HG03378 (cell line): ENCODE data around the gene DDRGK1.

Experiments
- ATAC-seq: cut with Tn5 transposase; IDR thresholded peaks from one replicate; pipeline ENCODE4 v1.9.1; 2021; ENCODE audit warnings: mild to moderate bottlenecking, moderate library complexity; ENCODE audit not compliant: unreplicated experiment

DDRGK1 gene

GRCh38 chr20:3237011-3237957 lies 32.8 kb upstream of the DDRGK1 start:
- no peak for ATAC-seq

DNA sequence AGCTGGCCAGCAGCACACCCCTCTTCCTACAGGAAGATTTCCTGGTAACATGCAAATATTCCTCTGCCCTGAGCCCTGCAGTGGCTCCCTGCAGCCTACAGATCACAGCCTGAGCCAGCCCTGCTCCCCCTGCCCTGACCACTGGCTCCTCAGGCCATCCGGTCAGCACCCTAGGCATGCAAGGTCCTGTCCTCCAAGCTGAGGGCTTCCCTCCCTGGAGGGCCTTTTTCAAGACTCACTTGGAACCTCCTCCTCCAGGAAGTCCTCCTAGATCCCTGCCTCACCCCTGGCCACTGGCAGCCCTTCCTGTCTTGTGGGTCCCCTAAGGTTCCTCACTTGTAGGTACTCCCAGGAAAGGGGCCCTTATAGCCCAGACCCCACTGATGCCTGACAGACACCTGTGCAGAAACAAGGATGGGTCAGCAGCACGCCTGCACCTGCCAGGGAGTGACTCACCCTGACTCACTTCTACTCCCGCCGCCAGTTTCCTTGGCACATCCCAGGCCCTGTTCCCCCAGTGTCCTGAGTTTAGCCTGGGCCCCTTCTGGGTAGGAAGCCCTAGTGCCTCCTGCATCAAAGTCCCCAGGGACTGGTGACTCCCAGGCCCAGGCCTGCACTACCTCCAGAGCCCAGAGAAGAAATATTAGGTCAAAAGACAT lies 31.3 kb upstream of the DDRGK1 start:
- ATAC-seq = no peak

DNA sequence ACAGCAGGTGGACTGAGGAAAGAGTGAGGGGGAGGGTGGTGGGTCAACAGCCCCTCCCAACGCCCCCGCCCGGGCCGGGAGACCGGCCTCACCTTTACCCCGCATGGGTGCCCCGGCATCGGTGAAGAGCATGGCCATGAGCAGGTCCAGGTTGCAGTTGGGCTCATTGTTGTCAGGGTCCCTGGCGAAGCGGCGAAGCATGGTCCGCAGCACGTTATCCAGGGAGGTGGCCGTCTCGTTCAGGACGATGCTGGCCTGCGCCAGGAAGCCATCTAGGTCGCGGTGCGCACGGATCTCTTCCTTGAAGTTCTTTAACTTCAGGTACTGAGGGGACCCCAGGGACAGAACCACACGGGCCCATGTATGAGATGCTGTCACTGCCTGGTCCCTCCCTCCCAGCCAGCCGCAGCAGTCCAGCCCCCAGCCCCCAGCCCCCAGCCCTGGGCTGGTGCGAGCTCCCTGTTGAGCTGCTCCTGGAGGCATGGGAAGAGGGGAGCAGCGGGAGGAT lies 29.6 kb upstream of the DDRGK1 start:
- no peak for ATAC-seq

- no peak for ATAC-seq
Observed at GRCh38 chr20:3233131-3233990, 28.9 kb upstream of the DDRGK1 start.

GRCh38 chr20:3231889-3232588 lies 27.6 kb upstream of the DDRGK1 start:
- no peak for ATAC-seq

GRCh38 chr20:3231116-3231515 lies 26.6 kb upstream of the DDRGK1 start:
- no peak for ATAC-seq

GRCh38 chr20:3229798-3230197 lies 25.3 kb upstream of the DDRGK1 start:
- ATAC-seq = no peak

GRCh38 chr20:3229158-3229557 lies 24.7 kb upstream of the DDRGK1 start:
- ATAC-seq = no peak

- no peak for ATAC-seq
Observed at GRCh38 chr20:3228750-3229032, 24.2 kb upstream of the DDRGK1 start.

DNA sequence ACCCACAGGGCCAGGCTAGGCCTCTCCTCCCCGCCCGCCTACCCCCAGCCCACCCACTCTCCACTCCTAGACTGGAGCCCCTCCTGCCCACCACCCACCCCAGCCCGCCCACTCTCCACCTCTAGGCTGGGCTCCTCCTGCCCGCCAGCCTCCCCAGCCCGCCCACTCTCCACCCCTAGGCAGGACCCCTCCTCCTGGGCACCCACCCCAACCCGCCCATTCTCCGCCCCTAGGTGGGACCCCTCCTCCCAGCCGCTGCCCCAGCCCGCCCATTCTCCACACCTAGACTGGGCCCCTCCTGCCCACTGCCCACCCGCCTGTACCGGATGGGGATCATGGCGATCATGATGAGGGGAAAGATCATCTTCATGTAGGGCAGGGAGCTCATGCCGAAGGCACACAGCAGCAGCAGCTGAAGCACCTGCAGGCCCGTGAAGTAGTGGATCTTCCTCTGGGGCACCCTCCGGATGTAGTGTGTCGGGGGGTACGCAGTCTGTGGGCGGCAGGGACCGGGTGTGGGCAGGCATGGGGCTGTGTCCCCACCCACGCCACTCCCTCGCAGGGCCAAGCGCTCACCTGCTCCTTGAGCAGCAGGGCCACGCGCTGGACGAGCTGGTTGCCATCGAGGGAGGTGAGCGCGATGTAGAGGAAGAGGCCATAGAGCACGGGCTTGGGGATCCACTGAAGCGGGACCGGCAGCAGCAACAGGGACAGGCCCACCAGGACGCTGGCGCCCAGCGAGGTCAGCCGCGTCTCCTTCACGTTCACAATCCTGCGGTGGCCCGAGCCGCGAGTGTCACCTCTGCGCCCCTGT lies 23.7 kb upstream of the DDRGK1 start:
- no peak for ATAC-seq

- no peak for ATAC-seq
Observed at GRCh38 chr20:3227506-3227905, 23.0 kb upstream of the DDRGK1 start.

DNA sequence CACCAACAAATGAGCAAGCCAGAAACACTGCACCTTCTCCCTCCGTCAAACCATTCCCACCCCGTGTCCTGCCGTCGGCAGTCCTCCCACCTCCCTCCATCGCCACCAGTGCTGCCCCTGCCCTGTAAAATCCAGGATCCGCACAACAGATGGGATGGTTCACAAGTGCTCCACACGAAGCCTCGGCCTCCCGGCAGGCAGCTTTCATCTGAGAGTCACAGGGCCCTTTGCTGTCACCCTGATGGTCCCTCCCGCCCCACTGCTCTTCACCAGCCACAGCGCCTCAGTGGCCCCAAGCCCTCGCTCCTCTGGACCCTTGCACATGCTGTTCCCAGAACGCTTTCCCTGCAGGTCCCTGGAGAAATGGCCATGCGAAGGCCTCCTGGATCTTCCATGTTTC lies 22.4 kb upstream of the DDRGK1 start:
- no peak for ATAC-seq

- no peak for ATAC-seq
Observed at GRCh38 chr20:3226093-3226492, 21.6 kb upstream of the DDRGK1 start.

GRCh38 chr20:3224681-3225421 lies 20.4 kb upstream of the DDRGK1 start:
- no peak for ATAC-seq

- no peak for ATAC-seq
Observed at GRCh38 chr20:3223994-3224680, 19.7 kb upstream of the DDRGK1 start.

DNA sequence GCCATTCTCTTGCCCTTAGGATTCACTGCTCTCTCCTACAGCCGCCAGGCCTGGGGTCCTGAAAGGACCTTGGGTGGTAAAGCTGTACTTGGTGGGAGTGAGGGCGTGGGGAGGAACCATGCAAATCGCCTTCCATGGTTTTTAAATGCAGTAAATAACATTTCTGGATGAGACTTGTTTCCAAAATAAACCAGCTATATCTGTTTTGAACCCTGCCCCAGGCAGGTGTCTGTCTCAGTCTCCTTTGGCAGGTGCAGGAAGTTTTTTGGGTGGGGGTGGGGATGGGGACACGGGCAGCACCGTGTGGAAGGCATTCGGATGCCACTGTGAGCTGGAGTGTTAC lies 19.1 kb upstream of the DDRGK1 start:
- no peak for ATAC-seq

DNA sequence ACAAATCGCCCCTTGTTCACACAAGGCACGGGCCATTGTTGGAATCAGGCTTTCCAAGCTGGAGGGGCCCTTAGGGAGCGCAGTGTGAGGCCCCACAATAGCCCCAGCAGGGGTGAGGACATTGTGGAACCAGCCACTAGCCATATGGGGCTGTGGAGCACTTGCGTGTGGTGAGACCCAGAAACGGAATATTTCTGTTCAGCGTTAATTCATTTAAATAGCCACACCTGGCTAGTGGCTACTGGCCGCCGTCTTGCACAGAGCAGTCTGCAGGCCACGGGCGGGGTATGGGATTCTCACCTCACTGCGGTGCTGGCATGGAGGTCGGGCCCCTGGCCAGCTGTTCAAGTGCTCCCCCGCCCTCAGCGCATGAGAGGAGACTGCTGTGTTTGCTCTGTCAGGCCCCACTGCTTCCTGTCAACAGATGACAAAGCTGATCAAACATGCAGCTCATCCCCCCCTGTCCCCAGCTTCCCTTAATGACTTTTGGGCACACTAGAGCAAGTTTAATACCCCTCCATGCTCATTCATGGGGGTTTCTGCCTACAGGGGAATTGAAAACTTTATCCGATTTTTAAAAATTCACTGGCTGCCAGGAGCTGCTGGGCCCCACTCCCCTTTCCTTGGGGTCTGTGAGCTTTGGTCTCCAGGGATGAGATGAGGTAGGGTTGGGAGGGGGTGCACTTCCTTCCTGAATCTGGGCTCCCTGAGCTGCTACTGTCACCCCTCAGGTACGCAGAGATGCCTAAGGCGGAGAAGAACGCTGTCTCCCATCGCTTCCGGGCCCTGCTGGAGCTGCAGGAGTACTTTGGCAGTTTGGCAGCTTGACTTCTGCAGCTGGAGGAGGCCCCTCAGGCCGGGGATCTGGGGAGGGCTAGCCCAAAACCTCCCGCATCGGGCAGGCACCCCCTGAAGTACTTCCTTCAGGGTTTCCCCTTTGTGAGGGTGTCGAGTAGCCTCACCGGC lies 18.4 kb upstream of the DDRGK1 start:
- no peak for ATAC-seq
